ENCODE measurements around the gene ULBP2.

Gene ULBP2

GRCh38 chr6:149941583-149942460 is at the start of gene ULBP2:
TSS of gene ULBP2 (plus strand) at chr6:149942014. CDS start at chr6:149942073, 59 bp downstream.
- no peak for TF ChIP-seq CTCF (IDR thresholded peaks at IDR 0.05; ENCODE audit: control extremely low read depth, extremely low read depth, low read depth, missing control alignments)
- ChIA-PET CTCF (no interaction called here), POLR2A (no interaction called here)
- peak; percentile 76 for DNase-seq (ENCODE audit: extremely low spot score)

- ChIA-PET CTCF (interaction anchor here (1.0 kb wide), 2 partner anchors 9 to 57 kb away, joined by 3 read pairs; no protein-coding TSS in a partner anchor), POLR2A (no interaction called here)
Observed at GRCh38 chr6:149895048-149895590, 46.7 kb upstream of the ULBP2 start.

GRCh38 chr6:149895833-149896271 is 46.0 kb upstream of the ULBP2 start:
- no peak for DNase-seq (ENCODE audit: extremely low spot score)
- ChIA-PET POLR2A (no interaction called here), CTCF (no interaction called here)
- TF ChIP-seq CTCF (IDR thresholded peaks at IDR 0.05; ENCODE audit: control extremely low read depth, extremely low read depth, low read depth, missing control alignments): no peak

More at GRCh38 chr6:149895048-149895590, 46.7 kb upstream of the ULBP2 start:
- DNase-seq (ENCODE audit: extremely low spot score): no peak
- TF ChIP-seq CTCF (IDR thresholded peaks at IDR 0.05; ENCODE audit: control extremely low read depth, extremely low read depth, low read depth, missing control alignments): no peak

GRCh38 chr6:149896491-149896890 is 45.3 kb upstream of the ULBP2 start:
- no peak for TF ChIP-seq CTCF (IDR thresholded peaks at IDR 0.05; ENCODE audit: control extremely low read depth, extremely low read depth, low read depth, missing control alignments)
- no peak for DNase-seq (ENCODE audit: extremely low spot score)
- CTCF ChIA-PET: no interaction called here
- POLR2A ChIA-PET: no interaction called here

GRCh38 chr6:149897015-149897697 is 44.7 kb upstream of the ULBP2 start:
- no peak for DNase-seq (ENCODE audit: extremely low spot score)
- ChIA-PET CTCF (no interaction called here), POLR2A (no interaction called here)
- no peak for TF ChIP-seq CTCF (IDR thresholded peaks at IDR 0.05; ENCODE audit: control extremely low read depth, extremely low read depth, low read depth, missing control alignments)

GRCh38 chr6:149897855-149898744 is 43.7 kb upstream of the ULBP2 start, which contains the start of gene RAET1E:
TSS of gene RAET1E (minus strand) at chr6:149898113. CDS start at chr6:149890901, 7,212 bp downstream.
- ChIA-PET CTCF (no interaction called here), POLR2A (no interaction called here)
- no peak for DNase-seq (ENCODE audit: extremely low spot score)
- TF ChIP-seq CTCF (IDR thresholded peaks at IDR 0.05; ENCODE audit: control extremely low read depth, extremely low read depth, low read depth, missing control alignments): no peak
